NCI-H2171 treated with DMSO at 0.1 percent for 48 hours (cell line): ENCODE measurements around the gene TP53I11.

Experiments
- DNase-seq: peaks from one replicate; lab custom pipeline; 2025; lab: John Stamatoyannopoulos, UW

Gene TP53I11

DNA sequence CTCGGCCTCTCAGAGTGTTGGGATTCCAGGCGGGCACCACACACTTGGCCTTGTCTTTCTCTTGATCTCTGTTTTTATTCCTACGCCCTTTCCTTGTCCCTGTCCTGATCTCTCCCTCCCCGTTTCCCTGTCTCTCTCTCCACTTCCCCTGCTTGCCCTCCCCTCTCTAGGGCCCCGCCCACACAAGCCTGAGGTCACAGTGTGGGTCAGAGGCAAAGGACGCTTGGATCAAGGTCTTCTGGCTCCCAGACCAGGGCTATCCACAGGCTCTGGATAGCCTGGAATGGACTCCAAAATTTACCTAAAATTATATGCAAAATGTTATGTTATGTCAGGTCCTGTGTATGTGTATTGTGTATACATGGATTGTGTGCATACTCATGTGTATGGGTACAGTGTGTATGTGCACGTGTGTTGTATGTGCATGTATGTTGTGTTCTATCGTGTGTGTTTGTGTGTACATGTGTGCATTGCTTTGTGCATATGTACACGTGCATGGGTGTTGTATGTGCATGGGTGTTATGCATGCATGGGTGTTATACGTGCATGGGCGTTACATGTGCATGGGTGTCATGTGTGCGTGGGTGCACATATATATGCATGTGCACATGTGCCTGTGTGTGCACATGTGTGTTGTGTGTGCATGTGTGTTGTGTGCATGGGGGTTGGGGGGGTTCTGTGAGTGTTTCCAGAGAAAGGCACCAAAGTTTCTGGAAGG lies 38.3 kb downstream of the TP53I11 start:
- no peak for DNase-seq

DNA sequence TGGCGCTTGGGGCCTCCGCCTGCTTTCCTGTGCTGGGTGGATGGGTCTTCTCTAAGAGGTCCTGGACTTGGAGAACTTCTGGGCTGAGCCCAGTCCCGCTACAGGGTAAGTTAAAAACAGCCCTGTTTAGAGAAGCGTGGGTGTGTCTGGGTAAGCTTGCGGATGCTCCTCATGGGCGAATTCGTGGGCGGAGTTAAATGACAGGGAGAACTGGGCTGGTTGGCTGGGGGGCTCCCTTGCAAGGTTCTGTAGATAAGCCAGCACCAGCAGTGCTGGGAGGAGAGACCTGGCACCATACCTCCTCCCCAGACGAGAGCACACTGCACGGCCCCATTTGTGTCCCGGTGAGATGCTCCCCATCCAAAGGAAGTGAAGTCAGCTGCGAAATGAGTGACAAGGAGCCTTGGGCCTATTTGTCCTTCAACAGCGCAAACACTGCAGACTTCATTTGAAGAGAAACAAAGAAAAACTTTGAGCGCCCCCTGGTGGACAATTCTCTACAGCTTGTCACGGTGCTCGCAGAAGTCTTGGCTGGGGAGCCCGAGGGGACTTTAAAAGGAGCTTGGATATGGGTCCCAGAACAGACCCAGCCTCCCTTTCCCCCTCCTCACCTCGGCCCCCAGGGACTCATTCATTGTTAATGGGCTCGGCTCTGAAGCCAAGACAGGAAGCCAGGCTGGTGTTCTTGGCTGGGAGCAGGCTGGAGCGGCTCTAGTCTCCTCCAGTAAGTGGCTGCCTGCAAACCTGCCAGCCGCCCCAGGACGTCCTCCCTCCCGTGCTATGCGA lies 39.5 kb downstream of the TP53I11 start:
- peak; percentile 89 for DNase-seq

DNA sequence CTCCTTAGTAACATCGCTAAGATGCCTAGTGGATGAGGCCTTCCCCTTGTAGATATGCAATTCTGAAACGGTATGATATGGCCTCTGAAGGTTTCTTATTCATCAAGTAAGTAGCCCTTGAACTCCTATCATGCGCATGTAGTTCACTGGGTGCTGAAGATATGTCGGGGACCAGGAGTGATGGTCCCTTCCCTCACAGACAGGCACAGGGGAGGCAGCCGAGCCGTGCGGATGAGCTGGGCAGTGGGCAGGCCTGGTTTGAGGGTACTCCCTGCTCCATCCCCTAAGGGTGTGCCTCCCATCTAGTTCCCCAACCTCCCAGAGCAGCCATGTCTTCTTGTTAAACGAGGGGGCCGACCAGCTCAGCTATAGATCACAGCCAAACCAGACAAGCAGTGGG lies 40.1 kb downstream of the TP53I11 start:
- no peak for DNase-seq

DNA sequence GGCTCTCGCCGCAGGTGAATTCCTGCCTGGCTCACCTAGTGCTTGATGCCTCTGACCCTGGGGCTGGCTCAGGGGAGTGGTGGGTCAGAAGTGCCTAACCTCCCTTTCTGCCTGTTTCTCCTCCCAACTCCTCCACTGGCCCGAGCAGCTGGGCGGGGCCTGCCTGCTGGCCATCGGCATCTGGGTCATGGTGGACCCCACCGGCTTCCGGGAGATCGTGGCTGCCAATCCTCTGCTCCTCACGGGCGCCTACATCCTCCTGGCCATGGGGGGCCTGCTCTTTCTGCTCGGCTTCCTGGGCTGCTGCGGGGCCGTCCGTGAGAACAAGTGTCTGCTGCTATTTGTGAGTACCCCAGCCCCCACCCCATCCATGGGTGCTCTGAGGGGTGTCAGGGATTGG lies 41.1 kb downstream of the TP53I11 start:
- DNase-seq = no peak

DNA sequence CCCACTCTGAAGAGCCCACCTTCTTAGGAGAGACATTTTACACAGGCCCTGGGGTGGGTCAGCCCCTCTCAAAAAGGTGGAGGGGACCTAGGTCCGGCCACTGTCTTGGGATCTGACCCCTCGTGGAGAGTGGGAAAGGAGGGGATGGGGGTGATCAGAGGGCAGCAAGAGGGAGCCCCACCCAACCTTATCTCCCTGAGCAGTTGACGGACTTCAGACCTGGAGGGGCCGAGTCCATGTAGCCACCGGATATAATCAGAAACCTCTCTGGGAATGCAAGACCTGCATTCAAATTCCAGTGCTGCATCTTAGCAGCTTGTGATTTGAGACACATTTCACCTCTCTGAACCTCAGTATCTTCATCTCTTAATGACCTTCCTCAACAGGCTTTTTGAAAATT lies 44.0 kb downstream of the TP53I11 start:
- DNase-seq = no peak

DNA sequence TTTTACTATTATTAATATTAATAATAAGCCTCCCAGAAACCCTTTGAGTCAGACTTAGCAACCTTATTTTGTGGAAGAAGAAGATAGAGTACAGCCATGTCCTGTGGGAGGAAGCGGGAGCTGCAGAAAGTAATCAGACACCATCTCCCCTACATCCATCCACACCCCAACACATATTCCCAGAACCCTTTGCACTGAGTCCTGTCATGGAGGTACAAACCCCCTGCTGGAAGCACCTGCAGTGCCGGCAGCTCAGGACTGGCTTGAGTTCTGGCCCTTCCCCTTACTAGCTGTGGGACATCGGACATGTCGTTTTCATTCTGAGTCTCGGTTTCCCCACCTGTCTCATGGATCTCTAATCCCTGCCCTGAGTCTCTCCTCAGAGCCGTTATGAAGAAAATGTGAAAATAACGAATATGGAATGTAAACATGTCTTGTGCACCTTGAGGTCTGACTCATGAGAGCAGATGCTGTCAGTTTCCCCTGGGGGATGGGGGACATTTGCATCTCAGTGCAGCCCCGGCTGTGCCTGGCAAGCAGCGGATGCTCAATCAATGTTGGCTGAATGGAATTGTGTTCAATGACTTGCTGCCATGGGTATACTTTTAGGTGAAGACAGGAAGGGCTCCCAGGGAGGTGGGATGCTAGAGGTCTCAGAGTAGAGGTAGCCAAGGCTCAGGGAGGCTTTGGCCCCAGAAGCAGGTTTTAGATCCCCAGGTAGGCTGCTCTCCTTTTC lies 45.4 kb downstream of the TP53I11 start:
- peak; percentile 87 for DNase-seq

DNA sequence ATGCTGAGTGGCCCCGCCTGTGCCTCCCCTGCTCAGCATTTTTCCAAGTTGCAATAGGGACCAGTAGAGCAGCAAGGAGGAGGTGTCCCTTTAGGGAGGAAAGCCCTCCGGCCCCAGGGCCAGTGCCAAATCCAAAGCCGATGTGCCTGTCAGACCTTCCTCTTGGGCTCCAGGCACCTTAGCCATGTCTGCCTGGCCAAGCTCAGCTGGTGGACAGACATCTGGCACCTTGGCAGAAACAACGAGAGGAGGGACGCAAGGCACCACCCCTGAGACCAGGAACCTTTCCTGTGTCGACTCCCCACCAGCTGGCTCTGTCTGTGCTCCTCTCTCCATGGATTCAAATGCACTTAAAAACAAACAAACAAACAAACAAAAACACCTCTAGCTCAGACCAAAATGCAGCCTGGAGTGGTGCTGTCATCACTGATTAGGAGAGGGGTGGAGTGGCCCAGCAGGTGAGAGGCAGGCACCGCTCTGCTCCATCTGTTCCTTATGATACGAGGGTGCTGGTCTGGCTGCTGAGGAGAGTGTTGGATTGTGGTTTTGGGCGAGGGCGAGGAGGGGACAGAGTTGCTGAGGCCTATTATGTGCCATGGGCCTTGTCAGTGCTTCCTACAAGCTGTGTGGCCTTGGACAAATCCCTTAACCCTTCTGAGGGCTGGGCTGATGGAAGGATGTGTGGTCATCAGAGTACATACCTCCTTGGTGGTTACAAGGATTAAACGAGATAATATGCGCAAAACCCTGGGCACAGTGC lies 46.2 kb downstream of the TP53I11 start:
- DNase-seq = peak; percentile 71

DNA sequence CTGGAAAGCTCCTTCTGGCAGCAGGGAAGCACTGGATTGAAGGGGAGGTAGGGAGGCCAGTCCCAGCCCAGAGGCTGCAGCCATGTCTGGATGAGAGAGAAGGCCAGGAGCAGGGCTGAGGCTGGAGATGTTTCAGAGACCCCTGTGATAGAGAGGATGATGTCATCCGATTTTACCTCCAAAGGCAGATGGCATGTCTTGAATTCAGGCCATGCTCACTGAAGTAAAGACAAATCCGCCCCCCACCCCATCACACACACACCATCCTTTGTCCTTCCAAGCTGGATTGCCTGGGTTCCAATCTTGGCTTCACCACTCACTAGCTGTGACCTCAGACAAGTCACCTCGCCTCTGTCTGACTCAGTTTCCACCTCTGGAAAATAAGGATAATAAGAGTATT lies 47.2 kb downstream of the TP53I11 start:
- DNase-seq = no peak

DNA sequence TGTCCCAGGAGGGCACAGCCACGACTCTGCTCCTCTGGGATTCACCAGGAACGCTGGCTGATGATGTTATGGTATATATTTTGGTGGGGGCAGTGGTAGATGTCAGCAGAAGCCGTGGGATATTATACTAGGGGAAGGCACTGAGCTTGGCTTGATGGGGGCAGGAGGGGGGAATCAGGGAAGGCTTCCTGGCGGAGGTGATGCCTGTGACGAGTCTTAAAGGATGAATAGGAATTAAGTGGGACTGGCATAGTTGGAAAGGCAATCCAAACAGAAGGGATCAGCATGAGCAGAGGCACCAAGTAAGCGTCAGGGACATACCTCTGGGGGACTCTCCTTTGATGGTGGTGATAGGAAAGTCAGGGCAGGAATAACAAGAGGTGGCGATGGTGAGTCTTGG lies 47.6 kb downstream of the TP53I11 start:
- no peak for DNase-seq

DNA sequence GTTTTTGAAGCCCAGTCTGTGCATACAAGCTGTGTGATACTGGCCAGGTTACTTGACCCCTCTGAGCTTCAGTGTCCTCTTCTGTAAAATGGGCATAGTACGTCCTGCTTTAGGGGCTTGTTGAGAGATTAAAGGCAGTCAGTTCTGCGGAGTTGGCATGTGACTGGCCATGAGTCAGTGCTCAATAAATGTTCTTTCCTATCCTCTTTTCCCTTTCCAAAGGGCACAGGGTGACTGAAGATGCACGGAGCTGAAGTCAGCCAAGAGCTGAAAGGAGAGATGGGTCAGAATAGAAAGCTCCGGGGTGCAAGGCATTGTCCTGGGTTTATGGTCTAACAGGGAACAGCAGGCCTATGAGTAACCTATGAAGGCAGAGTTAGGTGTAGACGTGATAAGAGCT lies 48.9 kb downstream of the TP53I11 start:
- DNase-seq = no peak

DNA sequence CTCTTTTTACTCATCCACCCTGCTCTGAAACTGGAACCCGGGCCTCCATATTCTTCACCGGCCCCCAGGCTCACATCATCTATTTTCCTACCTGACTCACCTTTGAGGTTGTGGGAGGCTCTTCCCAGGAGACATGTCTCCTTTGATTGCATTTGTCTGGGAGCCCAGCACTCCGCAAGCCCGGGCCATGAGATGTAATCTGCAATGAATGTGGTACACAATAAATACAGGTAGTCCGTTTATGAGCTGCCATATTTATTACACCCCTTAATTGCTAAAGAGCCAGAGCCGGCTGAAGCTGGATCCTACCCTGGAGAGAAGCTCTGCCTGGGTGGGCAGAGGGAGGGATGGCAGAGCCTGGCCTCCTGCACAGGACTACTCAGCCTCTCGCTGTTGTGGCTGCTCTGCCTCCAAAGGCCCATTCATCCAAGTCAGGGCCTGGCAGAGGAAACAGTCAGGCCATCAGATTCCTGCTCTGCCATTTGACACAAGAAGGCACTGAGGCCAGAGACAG lies 49.5 kb downstream of the TP53I11 start:
- DNase-seq = no peak

DNA sequence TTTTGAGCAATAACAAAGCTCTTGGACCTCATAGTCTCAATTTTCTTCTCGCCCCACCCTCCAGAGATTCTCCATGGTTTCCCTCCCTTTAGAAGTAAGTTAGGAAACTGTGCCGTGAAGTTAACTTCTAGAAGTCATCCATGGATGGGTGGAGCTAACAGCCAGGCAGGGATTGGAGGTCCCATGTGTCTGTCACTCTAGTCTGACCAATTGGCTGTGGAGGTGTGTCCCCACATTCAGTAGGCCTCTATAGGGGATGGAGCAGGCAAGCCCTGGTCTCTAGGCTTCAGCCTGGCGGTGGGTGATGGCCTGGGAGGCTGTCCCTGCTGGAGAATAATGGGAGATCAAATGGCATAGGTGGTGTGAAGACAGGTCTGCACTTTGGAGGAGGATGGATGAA lies 50.7 kb downstream of the TP53I11 start:
- DNase-seq = no peak

DNA sequence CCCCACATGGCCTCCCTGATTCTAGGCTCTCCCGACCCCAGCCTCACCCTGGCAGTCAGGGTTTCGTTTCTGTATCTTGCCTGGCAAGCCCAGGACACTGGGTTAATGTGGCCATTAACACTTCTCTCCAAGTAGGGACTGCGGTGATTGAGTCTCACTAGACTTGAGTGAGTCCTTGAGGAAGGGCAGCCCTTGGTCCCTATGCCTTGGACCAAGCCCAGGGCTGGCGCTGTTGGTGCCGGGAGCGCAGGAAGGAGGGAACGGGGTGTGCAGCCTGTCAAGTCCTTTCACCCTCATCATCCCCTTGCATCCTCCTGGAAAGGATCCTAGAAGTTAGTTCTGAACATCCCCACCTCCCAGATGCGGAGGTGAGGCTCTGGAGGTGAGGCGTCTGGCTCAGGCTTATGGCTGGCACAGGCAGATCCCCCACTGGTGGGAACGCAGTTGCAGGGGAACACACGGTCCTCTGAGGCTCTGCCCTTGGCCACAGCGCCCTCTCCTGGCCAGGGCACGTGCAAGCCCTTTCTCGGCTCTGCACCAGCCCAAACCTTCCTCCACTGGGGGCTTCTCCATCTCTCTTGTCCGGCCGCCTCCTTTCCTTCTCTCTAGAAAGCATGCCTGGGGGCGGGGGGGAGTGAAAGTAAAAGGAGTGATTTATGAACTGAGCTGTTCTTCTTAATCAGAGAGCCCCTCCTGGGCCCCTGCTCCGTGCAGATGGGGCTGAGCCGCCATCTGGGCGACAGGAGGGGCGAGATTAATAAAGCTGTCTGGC lies 56.7 kb downstream of the TP53I11 start:
- DNase-seq = peak; percentile 90

DNA sequence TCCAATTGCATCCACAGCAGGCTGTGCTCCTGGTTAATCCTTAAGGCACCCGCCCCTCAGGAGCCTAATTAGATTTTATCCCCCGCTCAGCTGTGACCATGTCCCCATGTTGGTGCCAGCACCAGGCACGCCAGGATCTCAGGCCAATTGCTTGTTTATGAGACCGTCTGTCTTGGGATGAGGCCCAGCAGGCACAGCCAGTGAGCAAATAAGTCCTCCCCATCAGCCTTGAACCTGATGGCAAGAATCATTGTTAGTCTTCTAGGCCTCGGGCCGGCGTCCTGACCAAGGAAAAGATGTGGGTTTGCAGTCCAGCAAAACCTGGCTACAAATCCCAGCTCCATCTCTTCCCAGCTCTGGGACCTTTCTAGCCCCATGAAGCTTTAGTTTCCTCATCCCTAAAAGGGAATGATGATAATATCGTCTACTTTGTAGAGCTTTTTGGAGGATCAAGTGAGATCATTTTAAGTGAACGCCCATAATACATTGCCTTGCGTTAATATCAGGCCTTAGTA lies 57.3 kb downstream of the TP53I11 start:
- DNase-seq = peak; percentile 87

DNA sequence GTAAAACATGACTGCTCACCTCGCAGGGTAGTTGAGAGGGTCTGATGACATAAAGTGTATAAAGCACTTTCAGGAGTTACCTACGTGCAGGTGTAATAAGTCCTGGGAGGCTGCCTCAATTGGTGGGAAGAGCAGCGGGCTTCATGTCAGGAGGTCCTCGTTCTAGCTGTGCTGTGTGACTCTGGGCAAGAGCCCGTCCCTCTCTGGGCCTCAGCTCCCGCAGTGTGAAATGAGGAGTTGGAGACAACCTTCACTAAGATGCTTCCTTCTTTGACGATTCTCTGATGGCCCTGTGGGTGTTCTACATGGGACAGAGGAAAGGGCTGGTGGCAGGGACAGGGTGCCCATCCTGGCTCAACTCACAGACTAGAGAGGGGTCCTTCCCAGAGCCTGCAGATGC lies 57.8 kb downstream of the TP53I11 start:
- DNase-seq = no peak

DNA sequence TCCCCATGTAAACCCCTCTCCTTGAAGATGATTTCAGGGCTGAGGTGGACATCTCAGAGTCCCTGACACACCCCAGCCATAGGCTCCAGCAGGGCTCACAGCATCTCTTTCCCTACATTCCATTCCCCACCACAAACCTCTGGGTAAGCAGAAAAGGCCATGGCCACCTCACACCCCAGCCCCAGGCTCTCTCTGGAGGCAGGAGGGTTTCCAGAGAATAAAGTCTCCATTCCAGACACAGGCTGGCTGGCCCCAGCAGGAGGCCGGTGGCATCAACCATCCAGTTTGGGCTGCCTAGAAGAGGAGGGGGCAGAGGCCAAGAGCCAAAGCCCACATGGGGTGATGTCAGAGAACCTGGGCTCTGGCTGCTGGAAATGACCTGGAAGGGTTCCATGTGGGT lies 61.4 kb downstream of the TP53I11 start:
- no peak for DNase-seq

DNA sequence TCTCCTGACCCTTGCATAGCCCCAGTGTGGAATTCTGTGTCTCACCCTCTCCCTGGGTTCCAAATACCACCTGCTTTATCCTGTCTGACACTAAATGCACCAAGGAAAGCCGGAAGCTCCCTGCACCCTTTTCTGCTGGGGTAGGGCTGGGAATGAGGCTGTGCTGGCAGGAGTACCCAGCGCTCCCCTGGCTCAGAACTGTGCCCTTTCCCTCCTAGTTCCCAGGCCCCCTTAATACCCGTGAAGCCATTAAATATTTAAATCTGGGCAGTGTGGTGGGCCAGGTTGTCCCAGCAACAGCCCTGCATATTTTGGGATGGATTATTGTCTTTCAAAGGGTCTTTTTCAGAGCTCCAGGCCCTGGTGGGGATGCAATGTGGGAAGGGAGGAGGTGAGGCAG lies 63.0 kb downstream of the TP53I11 start:
- no peak for DNase-seq

DNA sequence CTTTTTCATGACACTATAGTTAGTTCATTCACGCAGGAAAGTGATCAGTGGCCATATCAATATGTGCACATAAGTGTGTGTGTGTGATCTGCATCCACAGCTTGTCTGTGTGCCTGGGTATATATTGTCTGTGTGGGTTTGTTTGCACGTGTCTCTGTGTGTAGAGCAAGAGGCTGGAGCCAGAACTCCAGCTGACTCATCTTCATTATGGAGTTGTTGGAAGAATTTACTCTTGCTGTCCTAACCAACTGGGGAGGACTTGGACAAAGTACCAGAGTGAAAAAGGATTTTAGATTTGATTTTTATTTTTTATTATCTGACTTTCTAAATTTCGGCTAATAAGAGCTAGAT lies 63.9 kb downstream of the TP53I11 start:
- DNase-seq = no peak

DNA sequence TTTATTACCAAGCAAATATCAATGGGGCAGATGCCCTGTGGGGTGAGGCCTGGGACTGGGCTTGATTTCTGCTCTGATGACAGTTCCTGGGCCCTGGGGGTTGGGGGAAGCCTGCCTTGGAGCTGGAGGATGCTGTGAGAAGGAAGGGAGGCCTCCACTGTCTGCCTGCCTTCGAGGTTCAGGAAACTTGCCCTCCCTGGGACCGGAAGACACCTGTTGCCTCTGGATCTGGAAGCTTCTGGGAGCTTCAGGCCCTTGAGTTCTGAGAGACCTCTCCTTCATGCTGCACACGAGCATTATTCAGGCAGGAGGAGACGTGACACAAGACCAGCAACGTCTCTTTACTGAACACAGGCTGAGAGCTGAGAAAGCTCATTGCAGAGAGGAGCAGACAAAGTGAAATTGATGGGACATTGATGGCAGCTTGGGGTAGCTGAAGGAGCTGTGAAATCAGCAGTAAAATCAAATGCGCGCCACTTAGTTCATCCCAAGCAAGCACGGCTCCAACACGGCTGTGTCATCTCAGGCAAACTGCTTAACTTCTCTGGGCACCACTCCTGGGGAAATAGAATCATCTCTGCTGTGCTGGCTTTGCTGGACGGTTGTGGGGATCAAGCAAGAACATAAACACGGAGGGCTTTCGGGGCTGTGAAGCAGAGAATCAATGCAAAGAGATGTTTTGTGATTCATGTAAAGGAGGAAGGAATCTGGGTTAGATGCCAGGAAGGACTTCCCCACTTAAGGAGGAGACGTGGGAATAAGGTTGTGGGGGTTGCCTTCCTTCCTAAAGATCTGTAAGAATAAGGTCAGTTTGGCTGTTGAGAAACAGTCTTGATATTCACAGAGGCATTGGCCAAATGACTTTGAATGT lies 64.5 kb downstream of the TP53I11 start:
- DNase-seq = no peak
